Medulla oblongata (tissue), 1 donor: Measurements from ENCODE around the gene ADAMTS17.
"Not testable (repeated sequence)": the region's sequence is repeated elsewhere in the genome, so short reads cannot be mapped to it uniquely, and the experiment has no call there.

ENCODE experiments used
- DNase-seq: peaks from one replicate; pipeline ENCODE4 v3.0.0-alpha.2; 2015; ENCODE audit errors: extremely low spot score

ADAMTS17 gene

GRCh38 chr15:100339451-100339850 lies 2.3 kb downstream of the ADAMTS17 start:
- DNase-seq = not testable (repeated sequence)

- DNase-seq = peak; percentile 90
These were observed 2.8 kb downstream of the ADAMTS17 start for GRCh38 chr15:100338971-100339444.

DNA sequence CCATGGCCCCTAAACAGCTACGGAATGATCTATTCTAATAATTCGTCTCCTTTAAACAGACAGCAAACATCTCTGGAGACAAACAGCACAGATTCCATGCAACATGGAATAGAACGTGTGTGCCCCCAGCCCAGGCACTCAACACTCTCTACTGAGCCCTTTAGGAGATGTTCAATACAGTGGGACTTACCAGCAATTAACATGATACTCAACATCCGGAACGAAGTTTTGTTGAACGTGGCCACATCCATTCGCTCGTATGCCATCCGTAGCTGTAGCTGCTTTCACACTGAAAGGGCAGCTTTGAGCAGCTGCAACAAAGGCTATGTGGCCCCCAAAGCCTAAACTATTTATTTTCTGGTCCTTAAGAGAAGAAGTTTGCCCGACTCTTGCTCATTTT lies 3.5 kb downstream of the ADAMTS17 start:
- no peak for DNase-seq

- no peak for DNase-seq
These were observed 4.4 kb downstream of the ADAMTS17 start for GRCh38 chr15:100337096-100338044.

- DNase-seq = peak; percentile 22
These were observed 5.7 kb downstream of the ADAMTS17 start for GRCh38 chr15:100336061-100336460.

DNA sequence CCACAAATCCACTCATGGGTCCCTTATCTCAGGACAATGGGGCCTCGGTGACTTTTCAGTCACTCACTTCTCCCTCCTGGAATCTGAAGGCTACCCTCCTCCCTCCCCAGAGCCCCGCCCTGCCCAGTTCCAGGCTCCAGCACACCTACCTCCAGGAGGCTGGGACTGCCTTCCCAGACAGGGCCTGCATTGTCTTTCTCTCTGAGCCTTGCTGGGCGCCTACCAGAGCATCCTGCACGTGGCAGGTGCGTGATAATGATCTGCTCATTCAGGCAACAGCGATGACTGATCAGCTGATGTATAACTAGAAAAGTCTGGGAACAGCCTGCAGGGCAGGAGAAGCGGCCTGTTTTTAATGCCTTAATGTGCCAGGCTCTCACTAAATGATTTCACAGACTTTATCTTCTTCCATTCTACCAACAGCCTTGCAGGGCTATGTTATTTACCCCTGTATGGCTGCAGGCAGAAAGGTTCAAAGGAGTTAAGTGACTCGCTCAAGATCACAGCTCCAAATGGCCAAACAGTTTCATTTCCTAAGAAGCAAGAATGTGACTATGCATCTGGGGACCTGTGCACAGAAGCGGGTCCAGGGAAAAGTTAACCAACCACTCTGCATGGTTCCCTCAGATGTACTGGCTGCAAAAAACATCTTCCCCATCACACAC lies 6.3 kb downstream of the ADAMTS17 start:
- DNase-seq = no peak

DNA sequence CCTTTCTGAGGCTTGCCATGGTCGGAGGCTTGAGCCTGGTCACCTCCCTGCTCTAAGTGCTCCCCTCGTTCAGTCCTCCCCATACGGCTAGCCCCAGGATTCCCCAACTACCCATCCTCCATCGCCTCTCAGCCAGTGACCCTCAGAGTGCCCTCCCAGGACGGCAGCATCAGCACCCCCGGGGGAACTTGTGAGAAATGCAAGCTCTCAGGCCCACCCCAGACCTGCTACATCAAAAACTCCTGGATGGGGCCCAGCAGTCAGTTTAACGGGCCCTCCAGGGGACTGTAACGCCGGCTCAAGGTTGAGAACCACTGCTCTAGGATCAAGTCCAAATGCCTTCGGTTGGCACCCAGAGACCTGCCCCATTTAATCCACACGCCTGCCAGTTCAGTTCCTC lies 6.9 kb downstream of the ADAMTS17 start:
- no peak for DNase-seq

DNA sequence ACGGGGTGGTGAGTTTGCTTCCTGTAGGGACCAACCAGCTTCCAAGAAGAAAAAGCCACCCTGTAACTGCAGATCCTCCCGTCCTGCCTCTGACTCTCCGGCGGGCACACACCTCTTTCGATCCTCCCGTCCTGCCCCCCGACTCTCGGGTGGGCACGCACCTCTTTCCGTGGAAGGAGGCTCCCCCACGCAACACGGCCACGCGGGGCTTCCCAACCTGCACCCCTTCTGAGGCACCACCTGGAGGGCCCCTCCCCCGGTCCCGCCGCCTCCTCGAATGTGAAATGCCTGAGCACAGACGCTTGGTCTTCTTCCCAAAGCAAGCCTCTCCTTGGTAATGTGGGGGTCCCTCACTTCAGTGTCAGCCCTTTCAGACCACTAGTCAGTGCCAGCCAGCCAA lies 7.3 kb downstream of the ADAMTS17 start:
- no peak for DNase-seq

GRCh38 chr15:100334015-100334414 lies 7.8 kb downstream of the ADAMTS17 start:
- DNase-seq = no peak

DNA sequence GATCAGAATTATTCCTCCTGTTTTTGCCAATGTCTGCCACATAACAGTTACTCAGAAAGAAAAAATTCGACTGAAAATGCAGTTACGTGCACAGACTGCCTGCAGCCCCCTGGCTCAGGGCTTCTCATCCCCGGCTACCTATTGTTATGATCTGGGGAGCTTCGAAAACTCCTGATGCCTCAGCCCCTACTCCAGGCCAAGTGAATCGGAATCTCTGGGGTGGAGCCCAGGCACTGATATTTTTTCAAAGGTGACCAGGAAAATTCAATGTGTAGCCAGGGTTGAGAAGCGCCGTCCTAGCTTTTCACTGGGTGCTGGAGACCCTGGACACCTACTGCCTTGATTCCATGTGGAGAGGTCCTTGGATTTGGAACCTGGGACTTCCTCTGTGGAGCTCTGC lies 8.5 kb downstream of the ADAMTS17 start:
- no peak for DNase-seq

DNA sequence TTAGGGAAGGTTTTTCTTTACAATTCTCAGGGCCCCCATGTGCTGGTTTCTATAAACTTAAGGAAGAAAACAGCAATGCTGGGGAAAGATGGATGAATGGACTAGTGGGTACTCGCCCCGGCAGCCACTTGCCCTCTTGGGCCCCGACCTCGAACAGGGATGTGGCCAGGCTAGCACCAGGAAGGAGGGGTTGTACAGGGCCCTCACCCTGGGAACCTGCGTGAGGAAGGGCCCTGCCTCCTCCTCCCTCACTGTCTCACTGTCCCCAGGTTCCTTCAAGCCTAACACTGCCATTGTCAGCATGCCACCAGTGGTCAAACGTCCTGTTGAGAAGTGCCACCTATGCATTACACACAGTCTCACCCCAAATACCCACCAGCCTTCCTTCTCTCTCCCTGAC lies 9.1 kb downstream of the ADAMTS17 start:
- no peak for DNase-seq

- no peak for DNase-seq
These were observed 9.5 kb downstream of the ADAMTS17 start for GRCh38 chr15:100332231-100332630.

DNA sequence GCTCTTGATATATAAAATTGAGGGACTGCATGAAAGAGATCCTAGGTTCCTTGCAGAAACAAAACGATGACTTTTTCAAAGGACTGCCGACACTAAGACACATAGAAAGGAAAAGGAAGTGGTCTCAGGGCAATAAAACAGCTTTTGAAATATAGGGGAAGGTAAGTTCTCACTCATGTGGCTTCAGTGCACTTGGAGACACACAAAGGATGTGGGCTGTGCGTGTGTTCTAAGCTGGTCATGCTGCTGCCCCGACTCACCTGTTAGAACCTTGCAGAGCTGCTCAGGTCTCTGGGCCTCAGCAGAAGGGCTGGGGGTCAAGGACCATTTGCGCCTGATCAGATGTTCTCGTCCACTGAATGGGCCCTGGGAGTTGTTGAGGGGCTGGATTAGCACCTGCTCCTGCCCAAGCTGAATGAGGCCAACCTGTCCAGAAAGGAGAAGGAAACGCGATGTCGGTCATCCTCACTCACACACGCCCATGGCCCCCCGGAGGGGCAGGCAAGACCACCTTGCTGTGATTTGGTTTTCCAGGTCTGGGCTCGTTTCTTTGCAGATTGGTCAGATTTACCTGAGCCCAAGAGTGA lies 11.1 kb downstream of the ADAMTS17 start:
- no peak for DNase-seq

DNA sequence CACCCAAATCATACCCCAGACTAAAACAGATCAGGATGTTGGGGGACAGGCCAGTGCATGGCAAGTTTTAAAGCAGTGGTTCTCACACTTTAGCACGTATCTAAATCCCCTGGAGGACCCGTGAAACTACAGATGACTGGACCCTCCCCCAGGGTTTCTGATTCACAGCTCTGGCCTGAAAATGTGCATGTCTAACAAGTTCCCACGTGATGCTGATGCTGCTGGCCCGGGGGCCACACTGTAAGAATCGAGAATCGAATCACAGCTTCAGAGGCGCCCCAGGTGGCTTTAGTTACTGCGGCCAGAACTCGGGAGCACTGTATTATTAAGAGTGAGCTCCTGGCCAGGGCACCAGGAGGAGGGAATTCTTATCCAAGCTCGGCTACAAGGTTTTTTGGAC lies 11.6 kb downstream of the ADAMTS17 start:
- no peak for DNase-seq

DNA sequence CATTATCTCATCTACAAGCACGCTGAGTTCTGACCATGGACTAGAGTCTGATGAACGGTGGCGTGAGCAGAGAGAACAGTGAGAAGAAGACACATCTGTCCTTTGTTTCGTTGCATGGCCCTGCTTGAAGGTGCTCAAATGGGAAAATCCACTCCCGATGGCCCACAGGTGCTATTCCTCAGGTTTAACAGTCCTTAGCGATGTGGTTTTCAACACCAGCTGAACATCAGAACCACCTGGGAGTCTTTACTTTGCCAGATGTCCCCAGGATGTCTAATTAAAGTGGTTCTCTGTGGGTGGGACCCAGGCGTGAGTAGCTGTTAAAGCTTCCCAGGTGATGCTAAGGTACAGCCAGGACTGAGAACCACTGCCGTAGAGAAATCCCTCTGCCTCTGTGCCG lies 13.0 kb downstream of the ADAMTS17 start:
- DNase-seq = peak; percentile 31

GRCh38 chr15:100318880-100319279 lies 22.9 kb downstream of the ADAMTS17 start:
- DNase-seq = no peak

GRCh38 chr15:100314809-100315400 lies 26.9 kb downstream of the ADAMTS17 start:
- no peak for DNase-seq

DNA sequence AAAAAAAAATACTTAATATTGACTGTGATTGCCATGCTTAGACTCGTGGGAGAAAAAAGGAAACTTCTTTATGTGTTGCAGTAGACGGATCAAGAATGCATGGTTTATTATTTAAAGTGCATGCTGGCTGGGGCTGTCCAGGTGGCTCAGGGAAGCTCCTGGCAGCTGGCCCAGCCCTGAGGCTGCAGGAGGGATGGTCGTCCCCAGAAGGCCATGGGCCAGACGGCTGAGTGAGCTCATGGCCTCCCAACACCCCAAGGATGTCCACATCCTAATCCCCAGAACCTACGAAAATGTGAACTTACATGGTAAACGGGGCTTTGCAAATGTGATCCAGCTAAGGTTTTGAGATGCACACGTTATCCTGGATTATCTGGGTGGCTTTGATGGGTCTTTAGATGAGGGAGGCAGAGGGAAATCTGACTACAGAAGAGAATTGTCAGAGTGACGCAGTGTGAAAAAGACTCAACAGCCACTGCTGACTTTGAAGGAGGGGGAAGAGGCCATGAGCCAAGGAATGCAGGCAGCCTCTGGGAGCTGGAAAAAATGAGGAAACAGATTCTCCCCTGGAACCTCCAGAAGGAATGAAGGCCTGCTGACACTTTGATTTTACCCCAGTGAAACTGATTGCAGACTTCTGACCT lies 29.8 kb downstream of the ADAMTS17 start:
- no peak for DNase-seq

DNA sequence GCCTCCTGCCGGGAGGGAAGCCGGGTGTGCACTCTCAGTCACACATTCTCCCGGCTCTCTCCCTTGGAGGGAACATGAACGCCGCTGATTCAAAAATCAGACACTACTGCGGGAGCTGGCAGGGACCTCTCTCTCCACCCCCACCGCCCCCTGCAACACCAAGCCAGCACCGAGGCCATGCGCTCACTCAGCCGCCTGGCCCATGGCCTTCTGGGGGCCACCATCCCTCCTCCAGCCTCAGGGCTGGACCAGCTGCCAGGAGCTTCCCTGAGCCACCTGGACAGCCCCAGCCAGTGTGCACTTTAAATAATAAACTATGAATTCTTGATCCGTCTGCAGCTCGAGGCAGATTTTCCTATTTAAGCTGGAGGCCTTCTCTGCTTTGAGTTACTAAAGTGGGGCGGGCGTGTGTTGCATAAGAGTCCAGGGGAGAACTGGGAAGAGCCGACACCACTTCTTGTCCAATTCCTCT lies 30.6 kb downstream of the ADAMTS17 start:
- DNase-seq = peak; percentile 9

DNA sequence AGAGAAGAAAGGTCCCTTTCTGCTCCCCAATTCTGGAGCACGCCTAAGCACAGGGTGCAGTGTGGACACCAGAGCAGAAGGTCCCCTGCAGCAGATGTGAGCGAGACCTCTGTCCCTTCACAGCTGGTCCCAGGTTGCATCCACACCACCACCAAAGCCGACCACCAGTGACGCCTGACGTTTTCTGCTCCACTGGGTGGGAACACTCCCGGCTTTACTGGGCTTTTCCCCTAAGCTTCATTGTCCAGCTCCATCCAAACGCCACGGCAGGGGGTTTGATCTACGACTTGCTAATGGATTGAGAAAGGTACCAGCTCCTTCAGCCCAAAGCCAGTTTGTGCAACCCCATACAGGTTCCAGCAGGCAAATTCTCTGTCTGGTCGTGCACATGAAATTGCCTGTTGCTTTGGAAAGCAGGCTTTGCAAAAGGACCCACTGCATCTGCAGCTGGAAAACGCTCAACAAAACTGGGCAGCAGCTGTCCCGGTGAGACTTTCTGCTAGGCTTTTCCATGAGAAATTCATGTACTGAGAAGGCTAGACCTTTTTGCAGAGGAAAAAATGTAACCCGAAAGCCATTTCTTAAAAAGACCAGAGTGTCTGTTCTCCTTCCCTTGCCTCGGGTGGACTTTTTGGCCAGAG lies 31.1 kb downstream of the ADAMTS17 start:
- no peak for DNase-seq

GRCh38 chr15:100310041-100310405 lies 31.8 kb downstream of the ADAMTS17 start:
- no peak for DNase-seq
